ENCODE data around the gene COA4.

DNA sequence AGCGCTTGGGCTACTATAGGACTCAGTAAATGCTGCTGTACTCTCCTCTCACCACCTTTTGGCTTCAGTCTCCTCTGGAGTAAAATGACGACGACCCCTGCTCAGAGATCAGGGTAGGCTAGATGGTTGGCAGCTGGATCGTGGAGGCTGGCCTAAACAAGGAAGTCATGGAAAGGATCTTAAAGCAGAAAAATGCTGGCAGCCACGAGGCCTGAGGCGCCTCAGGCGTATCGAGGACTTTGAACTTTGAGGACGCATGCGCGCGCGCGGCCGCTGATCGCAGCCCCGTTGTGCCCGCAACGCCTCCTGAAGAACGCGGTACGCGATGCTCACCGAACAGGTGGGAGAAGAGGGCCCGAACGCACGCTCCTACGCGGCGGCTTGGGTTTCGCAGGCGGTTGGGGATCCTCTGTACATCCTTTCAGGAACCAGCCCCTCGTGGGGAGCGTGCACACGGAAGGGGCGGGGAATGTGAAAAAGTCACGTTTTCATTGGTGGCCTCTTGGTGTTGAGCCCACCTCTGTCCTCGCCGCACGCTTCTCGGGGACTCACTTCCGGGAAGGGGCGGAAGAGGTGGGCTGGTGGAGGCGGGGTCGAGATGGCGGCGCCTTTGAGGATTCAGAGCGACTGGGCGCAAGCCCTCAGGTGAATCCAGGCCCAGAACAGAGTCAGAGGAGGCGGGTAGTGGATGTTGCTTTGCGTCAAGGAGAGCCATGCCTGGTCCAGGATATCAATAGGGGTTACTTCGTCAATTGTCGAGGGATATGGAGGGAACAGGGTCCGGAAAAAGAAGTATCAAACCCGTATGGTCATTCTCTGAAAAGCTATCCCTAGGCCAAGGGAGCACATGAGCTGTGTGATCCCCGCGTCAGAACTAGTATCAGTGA, at the start of gene COA4, which contains the start of gene PAAF1:
- TF ChIP-seq, protein P1, sequence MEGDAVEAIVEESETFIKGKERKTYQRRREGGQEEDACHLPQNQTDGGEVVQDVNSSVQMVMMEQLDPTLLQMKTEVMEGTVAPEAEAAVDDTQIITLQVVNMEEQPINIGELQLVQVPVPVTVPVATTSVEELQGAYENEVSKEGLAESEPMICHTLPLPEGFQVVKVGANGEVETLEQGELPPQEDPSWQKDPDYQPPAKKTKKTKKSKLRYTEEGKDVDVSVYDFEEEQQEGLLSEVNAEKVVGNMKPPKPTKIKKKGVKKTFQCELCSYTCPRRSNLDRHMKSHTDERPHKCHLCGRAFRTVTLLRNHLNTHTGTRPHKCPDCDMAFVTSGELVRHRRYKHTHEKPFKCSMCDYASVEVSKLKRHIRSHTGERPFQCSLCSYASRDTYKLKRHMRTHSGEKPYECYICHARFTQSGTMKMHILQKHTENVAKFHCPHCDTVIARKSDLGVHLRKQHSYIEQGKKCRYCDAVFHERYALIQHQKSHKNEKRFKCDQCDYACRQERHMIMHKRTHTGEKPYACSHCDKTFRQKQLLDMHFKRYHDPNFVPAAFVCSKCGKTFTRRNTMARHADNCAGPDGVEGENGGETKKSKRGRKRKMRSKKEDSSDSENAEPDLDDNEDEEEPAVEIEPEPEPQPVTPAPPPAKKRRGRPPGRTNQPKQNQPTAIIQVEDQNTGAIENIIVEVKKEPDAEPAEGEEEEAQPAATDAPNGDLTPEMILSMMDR (IDR thresholded peaks at IDR 0.05; ENCODE audit: low read depth, low read length) = no peak
- TF ChIP-seq EZH2phosphoT487 (IDR thresholded peaks at IDR 0.05; ENCODE audit: low read depth) = no peak

All from OCI-LY3 (cell line).